ENCODE data around the gene SDCBP2.

The SDCBP2 gene

DNA sequence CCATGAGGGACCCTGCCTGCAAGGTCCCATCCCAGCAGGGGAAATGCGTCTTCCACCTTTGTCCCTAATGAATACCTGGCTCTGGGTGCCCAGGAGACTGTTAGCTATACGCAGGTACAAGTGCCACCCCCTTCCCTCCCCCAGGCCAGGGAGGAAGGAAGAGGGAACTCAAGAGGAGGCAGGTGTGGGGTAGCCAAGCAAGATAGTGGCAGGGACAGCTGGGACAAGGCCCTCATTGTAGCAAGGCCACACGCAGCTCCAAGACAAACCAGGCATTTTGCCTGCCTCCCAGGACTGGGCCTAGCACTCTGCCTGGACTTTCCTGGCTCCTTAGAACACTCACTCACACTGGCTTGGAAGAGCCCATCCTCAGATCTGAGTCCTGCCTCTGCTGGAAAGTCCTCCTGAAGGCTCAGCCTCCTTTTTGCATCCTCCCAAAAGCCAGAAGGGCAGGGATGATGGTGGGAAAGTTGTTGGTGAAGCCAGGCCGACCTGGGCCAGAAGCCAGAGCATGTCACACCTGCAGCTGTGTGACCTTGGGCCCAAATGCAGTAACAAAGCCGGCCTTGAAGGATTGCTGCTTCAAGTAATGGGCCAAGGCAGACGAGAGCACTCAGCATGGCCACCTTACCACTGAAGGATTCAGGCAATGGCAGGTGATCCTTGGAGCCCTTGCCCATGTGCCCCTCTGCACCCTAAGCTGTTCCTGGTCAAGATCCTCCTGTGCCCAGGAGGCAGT lies 35.1 kb downstream of the SDCBP2 start:
- no peak for ATAC-seq

DNA sequence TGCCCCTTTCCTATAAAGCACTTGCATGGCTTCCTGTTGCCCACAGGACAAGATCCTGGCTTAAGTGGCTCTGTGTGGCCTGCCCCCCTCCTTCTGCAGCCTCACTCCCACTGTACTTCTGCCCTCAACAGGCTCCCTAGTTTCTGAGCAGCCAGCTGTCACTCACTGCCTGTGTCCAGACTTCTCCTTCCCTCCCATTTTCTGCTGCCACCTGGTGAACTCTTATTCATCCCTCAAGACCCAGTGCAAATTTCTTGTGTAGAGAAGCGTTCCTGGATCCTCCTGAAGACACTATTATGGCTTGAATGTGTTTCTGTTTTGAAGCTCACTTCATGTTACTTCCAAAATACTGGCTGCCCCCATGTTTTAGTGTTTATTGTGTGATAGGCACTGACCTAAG lies 36.3 kb downstream of the SDCBP2 start:
- TF ChIP-seq ZNF8 (CRISPR knock-in tag; IDR thresholded peaks at IDR 0.05) (no peak), ZFP3 (CRISPR knock-in tag; IDR thresholded peaks at IDR 0.05) (peak; percentile 89)
- ATAC-seq = no peak

More for the DNA sequence above, 35.1 kb downstream of the SDCBP2 start:
- TF ChIP-seq, protein P1, sequence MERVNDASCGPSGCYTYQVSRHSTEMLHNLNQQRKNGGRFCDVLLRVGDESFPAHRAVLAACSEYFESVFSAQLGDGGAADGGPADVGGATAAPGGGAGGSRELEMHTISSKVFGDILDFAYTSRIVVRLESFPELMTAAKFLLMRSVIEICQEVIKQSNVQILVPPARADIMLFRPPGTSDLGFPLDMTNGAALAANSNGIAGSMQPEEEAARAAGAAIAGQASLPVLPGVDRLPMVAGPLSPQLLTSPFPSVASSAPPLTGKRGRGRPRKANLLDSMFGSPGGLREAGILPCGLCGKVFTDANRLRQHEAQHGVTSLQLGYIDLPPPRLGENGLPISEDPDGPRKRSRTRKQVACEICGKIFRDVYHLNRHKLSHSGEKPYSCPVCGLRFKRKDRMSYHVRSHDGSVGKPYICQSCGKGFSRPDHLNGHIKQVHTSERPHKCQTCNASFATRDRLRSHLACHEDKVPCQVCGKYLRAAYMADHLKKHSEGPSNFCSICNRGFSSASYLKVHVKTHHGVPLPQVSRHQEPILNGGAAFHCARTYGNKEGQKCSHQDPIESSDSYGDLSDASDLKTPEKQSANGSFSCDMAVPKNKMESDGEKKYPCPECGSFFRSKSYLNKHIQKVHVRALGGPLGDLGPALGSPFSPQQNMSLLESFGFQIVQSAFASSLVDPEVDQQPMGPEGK (CRISPR knock-in tag; IDR thresholded peaks at IDR 0.05; ENCODE audit: borderline replicate concordance) = no peak
- TF ChIP-seq, protein P2, sequence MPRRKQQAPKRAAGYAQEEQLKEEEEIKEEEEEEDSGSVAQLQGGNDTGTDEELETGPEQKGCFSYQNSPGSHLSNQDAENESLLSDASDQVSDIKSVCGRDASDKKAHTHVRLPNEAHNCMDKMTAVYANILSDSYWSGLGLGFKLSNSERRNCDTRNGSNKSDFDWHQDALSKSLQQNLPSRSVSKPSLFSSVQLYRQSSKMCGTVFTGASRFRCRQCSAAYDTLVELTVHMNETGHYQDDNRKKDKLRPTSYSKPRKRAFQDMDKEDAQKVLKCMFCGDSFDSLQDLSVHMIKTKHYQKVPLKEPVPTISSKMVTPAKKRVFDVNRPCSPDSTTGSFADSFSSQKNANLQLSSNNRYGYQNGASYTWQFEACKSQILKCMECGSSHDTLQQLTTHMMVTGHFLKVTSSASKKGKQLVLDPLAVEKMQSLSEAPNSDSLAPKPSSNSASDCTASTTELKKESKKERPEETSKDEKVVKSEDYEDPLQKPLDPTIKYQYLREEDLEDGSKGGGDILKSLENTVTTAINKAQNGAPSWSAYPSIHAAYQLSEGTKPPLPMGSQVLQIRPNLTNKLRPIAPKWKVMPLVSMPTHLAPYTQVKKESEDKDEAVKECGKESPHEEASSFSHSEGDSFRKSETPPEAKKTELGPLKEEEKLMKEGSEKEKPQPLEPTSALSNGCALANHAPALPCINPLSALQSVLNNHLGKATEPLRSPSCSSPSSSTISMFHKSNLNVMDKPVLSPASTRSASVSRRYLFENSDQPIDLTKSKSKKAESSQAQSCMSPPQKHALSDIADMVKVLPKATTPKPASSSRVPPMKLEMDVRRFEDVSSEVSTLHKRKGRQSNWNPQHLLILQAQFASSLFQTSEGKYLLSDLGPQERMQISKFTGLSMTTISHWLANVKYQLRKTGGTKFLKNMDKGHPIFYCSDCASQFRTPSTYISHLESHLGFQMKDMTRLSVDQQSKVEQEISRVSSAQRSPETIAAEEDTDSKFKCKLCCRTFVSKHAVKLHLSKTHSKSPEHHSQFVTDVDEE (CRISPR knock-in tag; IDR thresholded peaks at IDR 0.05) = no peak
- TF ChIP-seq ZNF565 (CRISPR knock-in tag; conservative IDR thresholded peaks at IDR 0.05; ENCODE audit: low read depth) (no peak), ZNF70 (CRISPR knock-in tag; IDR thresholded peaks at IDR 0.05) (no peak), ZC3H10 (CRISPR knock-in tag; IDR thresholded peaks at IDR 0.05) (no peak), ARNTL (CRISPR knock-in tag; IDR thresholded peaks at IDR 0.05; ENCODE audit: borderline replicate concordance, low read depth) (no peak), TCF4 (CRISPR knock-in tag; IDR thresholded peaks at IDR 0.05; ENCODE audit: borderline replicate concordance) (no peak), ZFP3 (CRISPR knock-in tag; IDR thresholded peaks at IDR 0.05) (no peak), SNAI2 (CRISPR knock-in tag; IDR thresholded peaks at IDR 0.05) (no peak)
- TF ChIP-seq, protein P3, sequence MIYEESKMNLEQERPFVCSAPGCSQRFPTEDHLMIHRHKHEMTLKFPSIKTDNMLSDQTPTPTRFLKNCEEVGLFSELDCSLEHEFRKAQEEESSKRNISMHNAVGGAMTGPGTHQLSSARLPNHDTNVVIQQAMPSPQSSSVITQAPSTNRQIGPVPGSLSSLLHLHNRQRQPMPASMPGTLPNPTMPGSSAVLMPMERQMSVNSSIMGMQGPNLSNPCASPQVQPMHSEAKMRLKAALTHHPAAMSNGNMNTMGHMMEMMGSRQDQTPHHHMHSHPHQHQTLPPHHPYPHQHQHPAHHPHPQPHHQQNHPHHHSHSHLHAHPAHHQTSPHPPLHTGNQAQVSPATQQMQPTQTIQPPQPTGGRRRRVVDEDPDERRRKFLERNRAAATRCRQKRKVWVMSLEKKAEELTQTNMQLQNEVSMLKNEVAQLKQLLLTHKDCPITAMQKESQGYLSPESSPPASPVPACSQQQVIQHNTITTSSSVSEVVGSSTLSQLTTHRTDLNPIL (CRISPR knock-in tag; IDR thresholded peaks at IDR 0.05; ENCODE audit: low read depth) = no peak
- TF ChIP-seq, protein P4, sequence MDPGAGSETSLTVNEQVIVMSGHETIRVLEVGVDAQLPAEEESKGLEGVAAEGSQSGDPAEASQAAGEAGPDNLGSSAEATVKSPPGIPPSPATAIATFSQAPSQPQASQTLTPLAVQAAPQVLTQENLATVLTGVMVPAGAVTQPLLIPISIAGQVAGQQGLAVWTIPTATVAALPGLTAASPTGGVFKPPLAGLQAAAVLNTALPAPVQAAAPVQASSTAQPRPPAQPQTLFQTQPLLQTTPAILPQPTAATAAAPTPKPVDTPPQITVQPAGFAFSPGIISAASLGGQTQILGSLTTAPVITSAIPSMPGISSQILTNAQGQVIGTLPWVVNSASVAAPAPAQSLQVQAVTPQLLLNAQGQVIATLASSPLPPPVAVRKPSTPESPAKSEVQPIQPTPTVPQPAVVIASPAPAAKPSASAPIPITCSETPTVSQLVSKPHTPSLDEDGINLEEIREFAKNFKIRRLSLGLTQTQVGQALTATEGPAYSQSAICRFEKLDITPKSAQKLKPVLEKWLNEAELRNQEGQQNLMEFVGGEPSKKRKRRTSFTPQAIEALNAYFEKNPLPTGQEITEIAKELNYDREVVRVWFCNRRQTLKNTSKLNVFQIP (CRISPR knock-in tag; IDR thresholded peaks at IDR 0.05; ENCODE audit: borderline replicate concordance, low read depth) = no peak

DNA sequence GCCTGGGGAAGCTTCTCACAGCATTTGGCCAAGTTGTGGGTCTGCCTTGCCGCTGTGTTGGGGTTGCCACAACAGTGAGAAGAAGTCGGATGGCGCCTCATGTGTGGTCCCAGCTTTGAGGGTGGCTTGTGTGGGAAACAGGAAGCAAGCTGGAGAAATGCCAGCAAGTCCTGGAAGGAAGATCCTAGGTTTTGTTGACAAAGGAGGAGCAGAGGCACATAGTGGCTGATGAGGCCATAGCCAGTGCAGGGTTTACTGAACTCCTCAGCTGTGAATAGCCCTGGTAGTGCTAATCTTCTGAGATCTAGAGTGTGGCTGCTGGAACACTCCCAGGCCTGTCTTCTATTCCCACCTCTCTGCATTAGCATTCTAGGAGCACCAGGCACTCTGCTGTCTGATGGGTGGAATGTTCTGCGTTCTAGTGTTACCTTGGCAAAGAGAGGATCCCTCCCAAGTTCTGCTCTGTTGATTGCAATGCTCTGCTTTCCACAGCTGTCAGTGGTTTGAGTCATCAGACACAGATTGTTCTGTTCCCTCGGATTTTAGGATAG lies 37.7 kb downstream of the SDCBP2 start:
- TF ChIP-seq ZNF565 (CRISPR knock-in tag; conservative IDR thresholded peaks at IDR 0.05; ENCODE audit: low read depth) (no peak), TOX (CRISPR knock-in tag; IDR thresholded peaks at IDR 0.05; ENCODE audit: borderline replicate concordance) (no peak), ZNF8 (CRISPR knock-in tag; IDR thresholded peaks at IDR 0.05) (no peak), ZC3H10 (CRISPR knock-in tag; IDR thresholded peaks at IDR 0.05) (no peak), GLIS3 (CRISPR knock-in tag; IDR thresholded peaks at IDR 0.05) (no peak), PPARA (CRISPR knock-in tag; IDR thresholded peaks at IDR 0.05; ENCODE audit: borderline replicate concordance) (no peak), BACH2 (CRISPR knock-in tag; IDR thresholded peaks at IDR 0.05; ENCODE audit: borderline replicate concordance) (no peak), RARB (CRISPR knock-in tag; IDR thresholded peaks at IDR 0.05) (no peak), ZFP30 (CRISPR knock-in tag; IDR thresholded peaks at IDR 0.05) (no peak), OSR1 (CRISPR knock-in tag; IDR thresholded peaks at IDR 0.05) (no peak), SNAI2 (CRISPR knock-in tag; IDR thresholded peaks at IDR 0.05) (no peak), TCF4 (CRISPR knock-in tag; IDR thresholded peaks at IDR 0.05; ENCODE audit: borderline replicate concordance) (no peak)
- TF ChIP-seq, protein P3 (CRISPR knock-in tag; IDR thresholded peaks at IDR 0.05; ENCODE audit: low read depth) = no peak
- TF ChIP-seq, protein P5, sequence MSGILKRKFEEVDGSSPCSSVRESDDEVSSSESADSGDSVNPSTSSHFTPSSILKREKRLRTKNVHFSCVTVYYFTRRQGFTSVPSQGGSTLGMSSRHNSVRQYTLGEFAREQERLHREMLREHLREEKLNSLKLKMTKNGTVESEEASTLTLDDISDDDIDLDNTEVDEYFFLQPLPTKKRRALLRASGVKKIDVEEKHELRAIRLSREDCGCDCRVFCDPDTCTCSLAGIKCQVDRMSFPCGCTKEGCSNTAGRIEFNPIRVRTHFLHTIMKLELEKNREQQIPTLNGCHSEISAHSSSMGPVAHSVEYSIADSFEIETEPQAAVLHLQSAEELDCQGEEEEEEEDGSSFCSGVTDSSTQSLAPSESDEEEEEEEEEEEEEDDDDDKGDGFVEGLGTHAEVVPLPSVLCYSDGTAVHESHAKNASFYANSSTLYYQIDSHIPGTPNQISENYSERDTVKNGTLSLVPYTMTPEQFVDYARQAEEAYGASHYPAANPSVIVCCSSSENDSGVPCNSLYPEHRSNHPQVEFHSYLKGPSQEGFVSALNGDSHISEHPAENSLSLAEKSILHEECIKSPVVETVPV (CRISPR knock-in tag; IDR thresholded peaks at IDR 0.05) = no peak
- TF ChIP-seq, protein P4 (CRISPR knock-in tag; IDR thresholded peaks at IDR 0.05; ENCODE audit: borderline replicate concordance, low read depth) = no peak
- peak; percentile 59 for ATAC-seq
